ENCODE data around the gene UBASH3A.

Gene UBASH3A

GRCh38 chr21:42389449-42389835 lies 14.3 kb upstream of the UBASH3A start:
- no peak for TF ChIP-seq CTCF (IDR thresholded peaks at IDR 0.05; ENCODE audit: low read depth, low read length)
- no peak for DNase-seq
- no peaks in the 10 kb centered on the region for H3K36me3 ChIP-seq
- H3K27me3 ChIP-seq = peaks cover 27% of the 10 kb centered on the region
- no peak overlapping the region for H3K4me3 ChIP-seq (ENCODE audit: low read depth, low read length)
- no peaks in the 10 kb centered on the region for H3K9me3 ChIP-seq
- no peaks in the 10 kb centered on the region for H3K4me1 ChIP-seq

GRCh38 chr21:42390193-42390592 lies 13.5 kb upstream of the UBASH3A start:
- Histone ChIP-seq H3K4me3 (ENCODE audit: low read depth, low read length) (no peak overlapping the region), H3K36me3 (no peaks in the 10 kb centered on the region), H3K27me3 (peaks cover 27% of the 10 kb centered on the region), H3K4me1 (no peaks in the 10 kb centered on the region), H3K9me3 (no peaks in the 10 kb centered on the region)
- TF ChIP-seq CTCF (IDR thresholded peaks at IDR 0.05; ENCODE audit: low read depth, low read length) = no peak
- DNase-seq = no peak

GRCh38 chr21:42390696-42391095 lies 13.0 kb upstream of the UBASH3A start:
- Histone ChIP-seq H3K4me1 (no peaks in the 10 kb centered on the region), H3K4me3 (ENCODE audit: low read depth, low read length) (no peak overlapping the region), H3K27me3 (peaks cover 25% of the 10 kb centered on the region), H3K9me3 (no peaks in the 10 kb centered on the region), H3K36me3 (no peaks in the 10 kb centered on the region)
- DNase-seq = no peak
- no peak for TF ChIP-seq CTCF (IDR thresholded peaks at IDR 0.05; ENCODE audit: low read depth, low read length)

DNA sequence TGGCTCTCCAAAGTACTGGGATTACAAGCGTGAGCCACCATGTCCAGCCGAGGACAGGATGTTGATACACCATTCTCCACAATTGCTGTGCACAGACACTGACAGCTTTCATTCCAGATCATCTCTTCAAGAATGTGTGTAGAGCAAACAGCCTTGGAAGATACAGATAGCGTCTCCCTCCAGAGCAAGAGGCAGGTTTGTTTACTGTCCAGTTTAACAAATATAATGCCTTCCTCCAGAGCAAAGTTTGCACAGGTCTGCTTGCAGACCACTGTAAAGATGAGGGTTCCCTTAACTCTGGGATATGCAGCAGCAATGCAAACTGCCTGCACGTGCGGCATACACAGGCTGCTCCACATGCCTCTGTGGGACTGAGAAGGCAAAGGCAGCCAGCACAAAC lies 12.4 kb upstream of the UBASH3A start:
- H3K27me3 ChIP-seq = peaks cover 19% of the 10 kb centered on the region
- H3K4me3 ChIP-seq (ENCODE audit: low read depth, low read length) = no peak overlapping the region
- no peaks in the 10 kb centered on the region for H3K4me1 ChIP-seq
- H3K9me3 ChIP-seq = no peaks in the 10 kb centered on the region
- no peak for DNase-seq
- H3K36me3 ChIP-seq = no peaks in the 10 kb centered on the region
- TF ChIP-seq CTCF (IDR thresholded peaks at IDR 0.05; ENCODE audit: low read depth, low read length) = no peak

DNA sequence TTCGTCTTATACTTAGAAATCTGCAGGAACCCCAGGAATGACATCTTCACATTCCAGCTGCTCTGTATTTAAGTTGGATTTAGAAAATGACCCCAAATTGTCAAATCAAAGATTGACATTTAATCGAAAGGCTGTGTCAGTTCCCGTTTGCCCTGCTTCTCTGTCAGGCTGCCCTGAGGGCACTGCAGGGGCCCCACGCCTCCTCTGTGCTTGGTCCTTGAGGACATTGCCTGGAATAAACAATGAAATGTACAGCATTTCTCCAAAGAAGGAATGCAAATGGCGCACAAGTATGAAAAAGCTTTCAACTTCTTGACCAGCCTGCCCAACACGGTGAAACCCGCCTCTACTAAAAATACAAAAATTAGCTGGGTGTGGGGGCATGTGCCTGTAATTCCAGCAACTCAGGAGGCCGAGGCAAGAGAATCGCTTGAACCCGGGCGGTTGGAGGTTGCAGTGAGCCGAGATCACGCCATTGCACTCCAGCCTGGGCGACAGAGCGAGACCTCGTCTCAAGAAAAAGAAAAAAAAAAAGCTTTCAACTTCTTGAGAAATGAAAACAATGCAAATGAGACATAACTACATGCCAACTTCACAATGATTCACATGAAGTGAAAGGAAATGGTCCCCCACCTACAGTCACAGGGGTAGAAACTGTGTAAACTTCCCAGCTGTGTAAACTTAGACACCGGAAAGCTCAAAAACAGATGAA lies 10.8 kb upstream of the UBASH3A start:
- no peak for DNase-seq
- H3K36me3 ChIP-seq = no peaks in the 10 kb centered on the region
- no peaks in the 10 kb centered on the region for H3K4me1 ChIP-seq
- H3K4me3 ChIP-seq (ENCODE audit: low read depth, low read length) = no peak overlapping the region
- peaks cover 13% of the 10 kb centered on the region for H3K27me3 ChIP-seq
- TF ChIP-seq CTCF (IDR thresholded peaks at IDR 0.05; ENCODE audit: low read depth, low read length) = no peak
- H3K9me3 ChIP-seq = no peaks in the 10 kb centered on the region

DNA sequence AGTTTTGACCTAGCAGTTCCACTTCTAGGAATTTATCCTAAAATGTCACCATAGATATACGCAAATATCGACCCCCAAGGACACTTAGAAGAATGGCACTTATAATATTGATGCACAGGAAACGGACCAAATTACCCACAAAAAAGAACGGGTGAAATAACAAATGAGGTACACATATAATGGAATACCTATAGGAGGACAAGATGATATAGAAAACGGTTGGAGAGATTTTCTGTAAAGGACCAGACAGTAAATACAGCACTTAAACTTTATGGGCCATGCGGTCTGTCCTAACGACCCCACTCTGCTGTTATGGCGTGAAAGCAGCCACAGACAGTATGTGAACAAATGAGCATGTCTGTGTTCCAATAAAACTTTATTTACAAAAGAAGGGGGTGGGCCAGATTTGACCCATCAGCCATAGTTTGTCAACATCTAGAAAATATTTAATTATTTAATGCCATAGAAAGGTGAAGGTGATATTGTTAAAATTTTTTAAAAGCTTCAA lies 10.2 kb upstream of the UBASH3A start:
- TF ChIP-seq CTCF (IDR thresholded peaks at IDR 0.05; ENCODE audit: low read depth, low read length) = no peak
- H3K4me1 ChIP-seq = no peaks in the 10 kb centered on the region
- no peaks in the 10 kb centered on the region for H3K9me3 ChIP-seq
- peaks cover 13% of the 10 kb centered on the region for H3K27me3 ChIP-seq
- no peak overlapping the region for H3K4me3 ChIP-seq (ENCODE audit: low read depth, low read length)
- DNase-seq = no peak
- H3K36me3 ChIP-seq = no peaks in the 10 kb centered on the region

All from BE2C (cell line).